Activated CD8-positive, alpha-beta memory T cell treated with anti-CD3 and anti-CD28 coated beads, Interleukin-2, amount 50 U/mL, for 24 hours (primary cell): ENCODE results near the gene MRPS31.
A peak's percentile ranks its signal among the peaks of the same experiment; 100 is the strongest.
"Not testable (repeated sequence)": the region's sequence is repeated elsewhere in the genome, so short reads cannot be mapped to it uniquely, and the experiment has no call there.

Experiments
- DNase-seq: peaks from one replicate; pipeline ENCODE4 v3.0.0-alpha.2; 2020; ENCODE audit errors: extremely low read depth

MRPS31 gene

DNA sequence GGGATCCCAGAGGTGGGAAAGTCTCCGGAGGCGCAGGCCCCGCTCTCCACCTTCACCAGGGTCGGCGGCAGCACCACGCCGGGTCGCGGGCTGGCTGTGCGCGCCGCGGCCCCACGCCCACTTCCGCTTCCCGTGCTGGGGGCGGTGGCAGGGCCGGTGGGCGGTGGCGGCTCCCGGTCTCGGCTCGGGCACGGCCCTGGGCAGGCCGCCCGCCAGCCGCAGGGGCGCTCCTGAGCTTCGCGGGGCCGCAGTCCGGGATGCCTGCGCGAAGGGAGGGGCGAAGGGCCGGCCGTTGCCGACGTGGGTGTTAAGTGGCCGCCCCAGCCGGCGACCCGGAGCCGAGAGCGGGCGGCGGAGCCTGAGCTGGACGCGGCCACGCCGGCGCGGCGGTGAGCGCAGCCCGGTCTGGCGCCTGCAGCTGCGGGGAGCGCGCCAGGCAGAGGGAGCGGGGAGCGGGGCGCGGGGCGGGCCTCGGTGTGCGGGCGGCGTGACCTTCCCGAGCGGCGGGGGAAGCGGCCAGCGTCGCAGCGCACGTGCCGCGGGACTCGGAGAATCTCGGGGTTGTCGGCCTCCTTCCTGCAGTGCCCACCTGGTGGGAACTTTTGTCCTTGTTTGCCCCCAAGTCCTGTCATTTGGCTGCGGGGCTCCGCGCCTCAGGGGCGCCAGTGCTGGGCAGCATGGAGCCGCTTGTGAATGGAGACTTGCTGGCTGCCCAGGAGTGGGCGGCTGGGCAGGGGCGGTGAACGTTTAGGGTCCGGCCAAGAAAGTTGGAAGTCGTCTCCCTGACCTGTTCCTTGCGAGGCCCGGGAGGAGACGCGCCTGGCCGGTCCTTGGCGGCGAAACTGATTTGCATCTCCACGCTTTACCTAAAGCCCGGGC lies 18.5 kb upstream of the MRPS31 start, which contains the start of gene SLC25A15:
TSS of gene SLC25A15 (plus strand) at position 337 of the 879 bp plus-strand sequence. CDS start 3,616 bp downstream, outside the sequence.
- DNase-seq = peak; percentile 34

DNA sequence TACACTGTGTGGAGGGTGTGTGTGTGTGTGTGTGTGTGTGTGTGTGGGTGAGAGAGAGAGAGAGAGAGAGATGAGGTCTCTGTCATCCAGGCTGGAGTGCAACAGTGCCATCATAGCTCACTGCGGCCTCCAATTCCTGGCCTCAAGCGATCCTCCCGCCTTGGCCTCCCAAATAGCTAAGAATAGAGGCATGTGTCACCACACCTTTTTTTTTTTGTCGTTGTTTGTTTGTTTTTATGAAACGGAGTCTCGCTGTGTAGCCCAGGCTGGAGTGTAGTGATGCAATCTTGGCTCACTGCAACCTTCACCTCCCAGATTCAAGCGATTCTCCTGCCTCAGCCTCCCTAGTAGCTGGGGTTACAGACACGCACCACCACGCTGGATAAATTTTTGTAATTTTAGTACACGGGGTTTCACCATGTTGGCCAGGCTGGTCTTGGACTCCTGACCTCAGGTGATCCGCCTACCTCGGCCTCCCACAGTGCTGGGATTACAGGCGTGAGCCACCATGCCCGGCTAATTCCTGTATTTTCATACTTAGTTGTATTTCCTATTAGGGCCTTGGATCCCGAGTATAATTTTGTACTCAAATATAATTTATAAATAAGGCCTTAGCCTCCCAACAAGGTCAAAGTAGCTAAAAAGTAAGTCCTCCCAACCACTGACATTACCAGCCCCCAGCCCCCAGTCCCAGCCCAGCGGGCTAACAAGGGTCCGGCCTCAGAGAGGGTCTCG lies 17.7 kb upstream of the MRPS31 start:
- not testable (repeated sequence) for DNase-seq

- DNase-seq = no peak
Observed at GRCh38 chr13:40787062-40787461, 16.1 kb upstream of the MRPS31 start.

DNA sequence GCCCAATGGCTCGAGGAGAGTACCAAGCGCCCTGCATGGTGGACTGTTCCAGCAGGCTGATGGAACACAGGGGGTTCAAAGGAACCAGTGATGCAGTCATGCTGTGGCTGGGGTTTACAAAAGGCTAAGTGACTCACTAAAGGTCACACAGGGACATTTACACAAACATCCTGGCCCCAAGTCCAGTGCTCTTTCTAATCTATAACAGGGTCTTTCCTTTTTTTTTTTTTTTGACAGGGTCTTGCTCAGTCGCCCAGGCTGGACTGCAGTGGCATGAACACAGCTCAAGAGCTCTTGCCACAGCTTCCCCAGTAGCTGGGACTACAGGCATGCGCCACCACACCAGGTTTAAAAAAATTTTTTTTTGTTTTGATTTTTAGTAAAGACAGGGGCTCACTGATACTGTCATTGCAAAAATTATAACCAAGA lies 15.6 kb upstream of the MRPS31 start:
- DNase-seq = no peak

- DNase-seq = no peak
Observed at GRCh38 chr13:40784540-40784939, 13.6 kb upstream of the MRPS31 start.

- DNase-seq = not testable (repeated sequence)
Observed at GRCh38 chr13:40782971-40783370, 12.0 kb upstream of the MRPS31 start.

DNA sequence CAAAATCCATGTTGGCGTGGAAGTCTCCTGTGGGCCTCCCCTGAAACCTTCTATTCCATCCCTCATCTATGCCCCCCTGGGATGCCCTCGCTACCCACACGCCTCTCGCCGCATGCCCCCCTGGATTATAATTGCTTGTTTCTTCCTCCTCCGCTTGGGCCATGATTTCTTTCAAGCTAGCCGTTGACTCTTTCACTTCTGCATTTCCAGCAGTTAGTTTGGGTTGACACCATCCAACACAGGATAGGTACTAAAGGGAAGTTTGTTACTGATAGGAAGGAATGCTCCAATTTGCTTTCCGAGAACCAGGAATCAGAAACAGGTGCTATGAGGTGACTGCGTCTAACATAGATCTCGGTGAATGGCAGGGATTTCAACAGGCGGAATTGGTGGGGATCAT lies 10.7 kb upstream of the MRPS31 start:
- no peak for DNase-seq

- no peak for DNase-seq
Observed at GRCh38 chr13:40780822-40781401, 9.9 kb upstream of the MRPS31 start.

DNA sequence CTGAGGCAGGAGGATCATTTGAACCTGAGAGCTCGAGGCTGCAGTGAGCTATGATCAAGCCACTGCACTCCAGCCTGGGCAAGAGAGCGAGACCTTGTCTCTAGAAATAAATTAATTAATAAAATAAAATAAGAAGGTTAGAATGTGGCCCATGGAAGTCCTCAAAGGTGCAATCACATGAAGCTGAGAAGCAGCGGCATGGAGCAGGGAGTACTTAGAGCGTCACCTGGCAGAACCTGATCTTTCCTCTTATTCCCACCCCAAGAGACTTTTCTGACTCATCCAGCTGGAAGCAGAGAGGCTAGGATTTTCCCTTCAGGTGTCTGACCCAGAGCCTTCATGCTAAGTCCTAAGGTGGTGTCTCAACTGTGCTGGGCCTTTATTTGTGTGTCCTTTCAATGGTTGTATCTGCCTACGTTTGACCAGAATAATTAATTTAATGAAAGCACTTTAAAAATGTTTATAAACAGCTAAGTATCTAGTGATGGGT lies 8.9 kb upstream of the MRPS31 start:
- DNase-seq = no peak

- no peak for DNase-seq
Observed at GRCh38 chr13:40779049-40779448, 8.1 kb upstream of the MRPS31 start.

DNA sequence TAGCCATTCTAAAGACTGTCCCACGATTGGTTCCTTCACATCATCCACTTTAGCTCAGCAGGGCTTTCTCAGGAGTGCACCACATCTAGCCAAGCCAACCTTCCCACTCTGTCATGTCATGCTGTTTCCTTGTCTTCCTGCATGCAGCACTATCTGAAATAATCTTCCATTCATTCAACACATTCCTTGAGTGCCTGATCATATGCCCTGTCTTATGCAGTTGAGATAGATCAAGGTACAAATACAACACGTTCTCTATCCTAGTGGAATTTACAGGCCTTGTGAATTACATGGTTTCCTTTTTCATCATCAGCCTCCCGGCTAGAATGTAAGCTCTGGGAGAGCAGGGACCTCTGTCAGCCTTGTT lies 6.8 kb upstream of the MRPS31 start:
- no peak for DNase-seq

GRCh38 chr13:40777166-40777808 lies 6.3 kb upstream of the MRPS31 start:
- DNase-seq = no peak

- DNase-seq = peak; percentile 42
Observed at GRCh38 chr13:40776681-40777165, 5.7 kb upstream of the MRPS31 start.

GRCh38 chr13:40776232-40776631 lies 5.2 kb upstream of the MRPS31 start:
- DNase-seq = no peak

DNA sequence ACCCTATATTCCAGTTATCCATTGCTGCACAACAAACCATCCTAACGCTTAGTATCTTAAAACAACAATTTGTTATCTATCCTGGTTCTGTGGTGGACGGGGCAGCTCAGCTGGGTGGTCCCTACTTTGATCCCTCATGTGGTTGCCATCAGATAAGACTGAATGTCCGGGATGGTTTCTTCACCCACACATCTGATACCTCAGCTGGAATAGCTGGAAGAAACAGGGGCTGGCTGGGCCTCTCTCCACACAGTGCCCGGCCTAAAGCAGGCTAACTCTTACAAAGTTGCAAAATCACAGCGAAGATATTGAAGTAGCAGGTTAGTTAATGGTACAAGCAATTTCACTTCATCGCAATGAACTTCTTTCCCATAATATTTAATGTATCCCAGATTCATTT lies 3.7 kb upstream of the MRPS31 start:
- no peak for DNase-seq

- no peak for DNase-seq
Observed at GRCh38 chr13:40772765-40773473, 1.9 kb upstream of the MRPS31 start.

DNA sequence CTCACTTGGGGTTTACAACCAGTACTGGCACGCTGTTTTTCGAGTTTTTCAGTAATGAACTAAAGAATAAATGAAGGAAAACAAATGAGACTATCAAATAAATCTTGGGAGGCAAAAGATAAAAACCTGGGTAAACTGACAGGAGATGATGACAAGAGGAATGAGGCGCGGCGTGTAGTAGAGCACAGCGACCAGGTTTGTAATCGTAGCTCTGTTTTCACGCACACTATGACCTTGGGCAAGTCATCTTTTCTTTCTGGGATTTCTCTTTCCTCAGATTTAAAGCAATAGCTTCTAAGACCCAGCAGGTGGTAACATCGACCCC lies 419 bp downstream of the MRPS31 start:
- no peak for DNase-seq

GRCh38 chr13:40769970-40770369 lies 1.0 kb downstream of the MRPS31 start:
- DNase-seq = no peak

DNA sequence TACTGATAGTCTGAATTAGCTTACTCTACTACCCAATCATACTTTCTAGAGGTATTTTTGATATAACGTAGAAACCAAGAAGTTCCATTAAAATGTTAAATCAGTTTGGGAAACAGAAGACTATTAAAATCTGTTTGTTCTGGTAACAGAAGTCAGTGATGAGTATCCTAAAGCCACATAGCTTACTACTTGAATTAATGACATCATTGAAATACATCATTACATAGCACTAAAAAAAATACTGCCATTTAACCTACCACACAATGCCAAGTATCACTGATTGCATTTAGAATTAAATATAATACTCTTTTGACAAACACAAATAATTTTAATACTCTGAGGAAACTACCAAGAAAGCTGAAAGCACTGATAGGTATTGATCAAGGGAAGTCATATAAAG lies 5.4 kb downstream of the MRPS31 start:
- DNase-seq = no peak

- no peak for DNase-seq
Observed at GRCh38 chr13:40764587-40765403, 6.2 kb downstream of the MRPS31 start.
